Germinal center (tissue), 1 donor: ENCODE results near the gene AMDHD2.
A peak's percentile ranks its signal among the peaks of the same experiment; 100 is the strongest.

Source experiments
- DNase-seq: peaks from one replicate; pipeline ENCODE4 v3.0.0; 2012; ENCODE audit warnings: mixed read lengths, low spot score

The AMDHD2 gene

DNA sequence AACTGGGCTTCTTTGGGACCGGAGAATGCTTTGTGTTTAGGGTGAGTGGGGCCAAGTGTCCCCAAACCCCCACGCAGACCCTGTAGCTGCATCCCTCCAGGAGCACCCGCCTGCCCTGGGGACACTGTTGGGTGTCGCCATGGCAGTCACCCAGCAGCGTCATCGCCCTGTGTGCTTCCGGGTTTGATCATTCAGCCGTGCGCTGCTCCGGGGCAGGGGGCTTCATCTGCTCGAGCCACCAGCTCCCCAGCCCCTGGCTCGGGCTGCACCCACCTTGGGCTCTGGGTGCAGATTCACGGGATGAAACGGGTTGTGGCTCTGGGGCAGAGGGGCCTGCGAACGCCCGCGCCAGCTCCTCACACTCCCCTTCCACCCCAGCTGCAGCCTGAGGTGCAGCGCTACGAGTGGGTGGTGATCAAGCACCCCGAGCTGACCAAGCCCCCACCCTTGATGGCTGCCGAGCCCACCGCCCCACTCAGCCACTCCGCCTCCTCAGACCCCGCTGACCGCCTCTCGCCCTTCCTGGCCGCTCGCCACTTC is 20.2 kb upstream of the AMDHD2 start:
- DNase-seq: no peak

DNA sequence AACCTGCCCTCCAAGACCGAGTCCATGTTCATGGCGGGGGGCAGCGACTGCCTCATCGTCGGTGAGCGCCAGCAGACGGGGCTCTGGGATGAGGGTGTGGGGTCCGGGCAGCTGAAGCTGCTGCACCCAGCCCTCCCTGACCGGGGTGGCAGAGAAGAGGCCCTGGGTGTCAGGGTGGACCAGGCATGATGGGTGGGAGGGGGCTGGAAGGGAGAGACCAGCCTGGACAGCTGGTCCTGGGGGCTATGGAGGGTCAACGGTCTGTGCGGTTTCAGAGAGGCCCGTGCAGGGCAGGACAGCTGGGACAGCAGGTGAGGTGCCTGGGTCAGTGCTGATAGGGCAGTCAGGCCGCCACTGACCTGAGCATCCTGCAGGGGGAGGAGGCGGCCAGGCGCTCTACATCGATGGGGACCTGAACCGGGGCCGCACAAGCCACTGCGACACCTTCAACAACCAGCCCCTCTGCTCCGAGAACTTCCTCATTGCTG is 19.7 kb upstream of the AMDHD2 start:
- no peak for DNase-seq

DNA sequence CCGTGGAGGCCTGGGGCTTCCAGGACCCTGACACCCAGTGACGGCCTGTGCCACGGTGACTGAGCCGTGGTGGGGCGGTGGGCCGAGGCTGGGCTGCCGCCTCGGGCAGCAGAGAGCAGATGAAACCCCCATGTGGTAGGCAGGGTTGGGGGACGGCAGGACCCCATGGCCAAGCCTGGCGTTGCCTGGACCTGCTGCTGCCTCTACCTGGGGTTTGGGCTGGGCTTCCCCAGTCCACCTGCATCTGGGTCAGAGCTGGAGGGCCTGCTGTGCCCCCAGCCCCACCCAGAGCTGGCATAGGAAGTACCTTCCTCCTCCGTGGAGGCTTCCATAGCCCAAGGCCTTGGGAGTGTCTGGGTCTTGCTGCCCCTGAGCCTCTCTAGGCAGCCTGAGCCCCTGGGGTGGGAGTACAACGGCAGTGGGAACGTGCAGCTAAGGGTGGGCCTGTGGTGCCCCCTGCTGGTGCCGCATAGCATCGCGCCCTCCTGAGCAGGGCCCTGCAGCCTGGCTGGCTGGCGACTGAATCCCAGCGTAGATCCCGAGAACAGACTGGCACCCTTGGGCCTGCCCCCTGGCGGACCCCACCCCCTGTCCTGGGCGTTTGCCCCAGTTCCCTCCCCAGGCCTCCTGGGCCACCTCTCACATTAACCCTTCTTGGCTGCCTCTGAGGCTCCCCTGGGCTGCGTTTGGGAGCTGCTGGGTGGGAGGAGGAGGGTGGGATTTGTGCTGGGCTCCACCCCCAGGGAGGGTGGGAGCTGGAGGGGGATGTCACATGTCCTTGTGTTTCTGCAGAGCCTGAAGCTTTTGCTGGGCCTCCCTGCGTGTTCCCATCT is 19.0 kb upstream of the AMDHD2 start:
- DNase-seq: peak; percentile 82

DNA sequence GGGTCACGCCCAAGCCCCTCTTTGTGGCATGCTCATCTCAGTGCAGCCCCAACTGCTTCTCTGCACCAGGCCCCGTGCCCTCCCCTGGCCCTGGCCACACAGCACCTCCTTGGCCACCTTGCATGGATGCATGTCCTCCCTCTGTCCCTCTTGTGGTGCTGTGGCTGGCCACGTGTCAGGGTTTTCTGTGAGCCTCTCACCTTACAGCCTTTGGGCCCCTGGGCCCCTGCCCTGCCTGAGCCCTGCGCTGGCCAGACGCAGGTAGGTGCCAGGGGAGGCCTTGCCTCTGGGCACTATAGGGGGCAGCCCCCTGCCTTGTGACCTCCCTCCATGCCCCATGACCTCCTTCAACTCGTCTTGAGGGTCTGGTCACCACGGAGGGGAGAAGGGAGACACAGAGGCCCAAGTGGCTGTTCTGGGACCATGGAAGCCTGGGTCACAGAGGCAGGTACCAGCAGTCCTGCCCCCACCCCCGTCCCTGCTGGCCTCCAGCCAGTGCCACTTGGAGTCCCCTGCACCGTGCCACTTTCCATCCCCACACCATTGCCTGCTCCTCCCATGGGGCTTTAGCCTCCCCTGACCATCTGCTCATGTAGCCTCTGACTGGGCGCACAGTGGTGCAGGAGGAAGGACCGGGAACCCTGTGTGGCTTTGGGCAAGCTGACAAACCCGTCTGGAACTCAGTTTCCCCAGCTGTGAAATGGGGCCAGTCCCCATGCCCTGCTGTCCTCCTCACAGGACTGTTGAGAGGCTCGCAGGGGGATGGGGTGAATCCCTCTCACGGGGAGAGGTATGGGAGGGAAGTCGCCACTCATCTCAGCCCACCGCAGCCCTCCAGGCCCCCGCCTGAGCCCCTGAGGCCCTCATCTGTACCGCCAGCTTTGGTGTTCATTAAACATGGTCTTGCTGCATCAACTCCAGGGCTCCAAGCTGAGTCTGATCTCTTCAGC is 17.9 kb upstream of the AMDHD2 start:
- DNase-seq: no peak

DNA sequence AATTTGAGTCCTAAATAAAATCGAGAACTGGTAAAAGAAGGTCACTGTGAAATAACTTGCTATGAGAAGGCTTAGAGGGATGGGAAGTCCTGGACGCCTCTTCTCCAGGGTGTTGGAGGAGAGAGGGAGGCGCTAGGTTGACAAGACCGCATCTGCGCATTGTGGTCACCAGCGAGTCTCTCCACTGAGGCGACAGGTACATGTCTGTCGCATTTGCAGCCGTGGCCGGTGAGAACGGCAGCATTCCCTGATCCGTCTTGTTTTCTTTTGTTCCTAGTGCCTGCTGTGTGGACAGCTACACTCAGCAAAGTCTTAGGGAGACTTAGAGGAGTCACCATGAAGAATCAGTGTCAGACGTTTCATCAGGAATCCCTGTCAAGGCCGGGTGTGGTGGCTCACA is 14.5 kb upstream of the AMDHD2 start:
- no peak for DNase-seq

DNA sequence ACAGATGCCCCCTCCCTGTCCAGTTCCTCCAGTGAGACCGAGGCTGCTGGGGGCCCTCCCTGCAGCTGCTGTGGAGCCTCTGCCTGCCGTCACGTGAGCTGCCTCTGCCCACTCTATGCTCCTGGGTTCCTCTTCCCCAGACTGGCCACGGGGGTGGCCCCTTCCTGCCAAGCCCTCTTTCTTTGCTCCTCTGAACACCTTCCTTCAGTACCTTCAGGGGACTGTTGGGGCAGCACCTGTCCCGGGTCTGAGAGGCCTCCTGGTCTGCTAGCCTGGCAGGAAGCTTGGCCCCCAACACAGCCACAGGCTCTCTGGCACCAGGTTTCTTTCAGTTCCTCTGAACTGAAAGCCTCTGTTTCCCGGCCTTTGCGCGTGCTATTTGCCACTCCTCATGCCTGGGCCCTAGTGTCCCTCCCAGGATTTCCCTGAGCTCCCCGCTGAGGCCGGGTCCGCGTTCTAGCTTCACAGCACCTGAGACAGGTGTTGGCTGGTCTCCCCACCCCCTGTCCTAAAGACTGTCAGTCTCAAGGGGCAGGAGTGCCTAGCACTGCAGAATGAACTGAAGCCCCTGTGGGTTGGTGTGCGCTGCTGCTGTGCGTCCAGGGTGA is 13.0 kb upstream of the AMDHD2 start:
- peak; percentile 82 for DNase-seq

DNA sequence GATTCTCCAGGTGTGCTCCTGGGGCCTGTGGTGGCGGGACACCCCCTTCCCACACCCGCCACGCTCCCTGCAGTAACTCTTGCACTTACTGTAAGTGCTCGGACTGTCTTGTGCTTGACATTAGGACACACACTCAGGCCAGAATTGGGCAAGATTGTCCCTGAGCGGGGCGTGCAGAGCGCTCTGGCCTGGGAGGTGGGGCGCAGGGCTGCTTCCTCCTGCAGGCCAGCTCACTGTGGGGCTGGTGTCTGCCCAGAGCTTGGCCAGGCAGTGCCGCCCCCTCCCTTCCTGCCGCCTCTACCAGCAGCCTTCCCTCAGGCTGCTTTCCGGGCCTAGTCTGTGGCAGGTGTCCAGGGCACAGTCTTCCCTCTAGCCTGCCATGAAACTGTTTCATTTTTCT is 12.5 kb upstream of the AMDHD2 start:
- DNase-seq: no peak

DNA sequence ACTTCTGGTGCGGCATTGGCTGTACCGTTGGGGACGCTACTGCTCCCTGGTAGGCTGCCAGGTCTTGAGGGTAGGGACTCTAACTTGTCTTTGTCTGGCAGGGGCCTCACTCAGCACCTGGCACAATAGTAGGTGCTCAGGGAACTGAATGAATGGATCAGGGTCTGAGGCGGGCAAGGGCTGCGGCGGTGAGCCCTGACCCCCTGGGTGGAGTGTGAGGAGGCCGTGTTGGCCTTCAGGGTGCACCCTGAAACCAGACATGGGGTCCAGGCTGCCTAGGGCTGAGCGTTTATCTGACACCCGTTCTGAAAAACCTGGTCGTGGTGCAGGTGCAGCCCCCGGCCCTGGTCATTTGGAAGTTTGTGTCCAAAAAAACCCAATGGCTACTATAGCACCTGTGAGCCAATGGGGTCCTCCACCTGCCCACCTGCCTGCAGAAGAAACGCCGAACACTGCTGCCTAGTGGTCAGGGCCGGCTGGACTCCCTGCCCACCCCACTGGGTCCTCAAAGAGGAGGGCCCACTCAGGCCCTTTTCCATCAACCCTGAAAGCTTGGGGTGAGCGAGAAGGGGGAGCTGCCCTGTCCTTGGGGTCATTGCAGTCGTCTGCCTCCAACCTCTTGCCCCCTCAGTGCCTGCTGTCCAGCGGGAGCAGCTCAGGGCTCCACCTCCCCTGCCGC is 11.3 kb upstream of the AMDHD2 start:
- no peak for DNase-seq

DNA sequence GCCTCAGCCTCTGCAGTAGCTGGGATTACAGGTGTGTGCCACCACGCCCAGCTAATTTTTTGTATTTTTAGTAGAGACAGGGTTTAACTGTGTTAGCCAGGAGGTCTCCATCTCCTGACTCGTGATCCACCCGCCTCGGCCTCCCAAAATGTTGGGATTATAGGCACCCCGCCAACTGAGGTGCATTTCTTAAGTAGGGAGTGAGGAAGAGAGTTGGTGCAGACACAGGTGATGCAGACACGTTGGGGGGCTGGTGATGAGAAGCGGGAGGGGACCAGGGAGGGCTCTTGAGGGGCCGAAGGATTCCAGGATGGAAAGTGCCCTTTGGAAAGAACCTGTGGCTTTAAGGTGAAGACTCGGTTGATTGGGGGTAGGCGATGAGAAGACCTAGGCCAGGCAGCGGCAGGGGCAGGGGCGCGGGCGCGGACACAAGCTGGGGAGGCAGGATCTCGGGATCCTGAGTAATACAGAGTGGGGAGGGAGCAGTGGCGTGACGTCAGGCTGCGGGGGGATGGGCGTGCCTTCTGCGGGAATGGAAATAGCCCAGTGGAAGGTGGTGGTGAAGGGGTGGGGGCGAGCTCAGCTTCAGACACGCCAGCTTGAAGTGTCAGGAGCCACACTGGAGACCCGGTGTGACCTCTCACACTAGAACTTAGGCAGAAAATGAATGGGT is 8.9 kb upstream of the AMDHD2 start:
- DNase-seq: no peak

DNA sequence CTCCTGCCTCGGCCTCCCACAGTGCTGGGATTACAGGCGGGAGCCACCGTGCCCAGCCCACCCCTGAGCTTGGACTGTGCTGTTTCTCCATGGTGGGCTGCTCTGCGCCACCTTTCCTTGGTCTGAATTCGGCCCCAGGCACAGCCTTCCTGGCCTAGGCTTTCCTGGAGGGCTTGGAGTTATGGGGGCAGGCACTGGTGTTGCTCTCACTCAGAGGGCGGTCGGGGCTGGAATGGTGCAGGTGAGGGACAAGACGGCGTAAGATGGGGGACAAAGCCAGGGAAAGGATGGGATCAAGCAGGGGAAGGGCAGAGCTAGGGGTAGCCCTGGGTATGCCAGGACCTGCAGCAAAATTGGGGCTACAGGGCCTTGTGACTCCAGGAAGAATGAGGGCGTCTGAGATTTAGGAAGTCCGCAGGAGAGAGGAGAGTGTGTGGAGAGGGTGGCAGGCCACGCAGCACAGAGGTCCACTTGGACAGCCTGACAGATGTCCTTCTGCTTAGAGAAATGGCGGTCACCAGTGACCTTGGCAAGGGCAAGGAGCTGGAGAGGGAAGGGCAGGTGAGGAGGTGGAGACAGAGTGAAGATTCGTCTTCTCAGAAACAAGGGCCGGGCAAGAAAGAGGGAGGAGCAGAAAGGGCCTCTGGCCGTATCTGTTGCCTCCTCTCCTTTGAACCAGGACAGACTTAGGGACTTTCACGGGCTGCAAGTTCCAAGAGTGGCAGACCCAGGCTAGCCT is 8.0 kb upstream of the AMDHD2 start:
- no peak for DNase-seq

DNA sequence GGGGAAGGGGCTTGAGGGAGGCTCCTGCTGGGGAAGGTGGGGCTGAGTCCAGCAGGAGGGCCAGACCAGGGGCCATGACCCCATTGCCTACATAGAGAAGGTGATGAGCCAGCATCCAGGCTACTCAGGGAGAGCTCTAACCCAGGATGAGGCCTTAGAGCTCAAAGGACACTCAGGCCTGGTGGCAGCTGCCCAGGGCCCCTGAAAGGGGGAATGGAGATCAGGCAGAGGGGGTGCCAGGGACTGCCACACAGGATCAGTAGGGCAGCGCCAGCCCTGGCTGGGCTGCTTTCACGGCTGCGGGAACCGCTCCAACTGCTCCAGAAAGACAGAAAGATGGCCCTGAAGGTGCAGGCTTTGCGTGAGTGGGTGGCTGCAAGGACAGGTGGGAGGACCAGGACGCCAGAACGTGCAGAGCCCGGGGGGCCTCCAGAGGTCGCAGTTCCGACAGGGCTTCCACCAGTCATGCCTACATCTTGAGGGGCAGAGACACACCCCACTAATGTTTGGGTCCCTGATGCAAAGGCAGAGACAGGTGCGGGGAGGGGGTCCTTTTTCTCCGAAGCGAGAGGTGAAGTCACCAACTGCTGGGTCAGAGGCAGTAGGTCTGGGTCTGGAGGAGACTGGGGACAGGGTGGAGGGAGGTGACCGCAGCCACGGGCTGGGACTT is 7.3 kb upstream of the AMDHD2 start:
- DNase-seq: peak; percentile 59

DNA sequence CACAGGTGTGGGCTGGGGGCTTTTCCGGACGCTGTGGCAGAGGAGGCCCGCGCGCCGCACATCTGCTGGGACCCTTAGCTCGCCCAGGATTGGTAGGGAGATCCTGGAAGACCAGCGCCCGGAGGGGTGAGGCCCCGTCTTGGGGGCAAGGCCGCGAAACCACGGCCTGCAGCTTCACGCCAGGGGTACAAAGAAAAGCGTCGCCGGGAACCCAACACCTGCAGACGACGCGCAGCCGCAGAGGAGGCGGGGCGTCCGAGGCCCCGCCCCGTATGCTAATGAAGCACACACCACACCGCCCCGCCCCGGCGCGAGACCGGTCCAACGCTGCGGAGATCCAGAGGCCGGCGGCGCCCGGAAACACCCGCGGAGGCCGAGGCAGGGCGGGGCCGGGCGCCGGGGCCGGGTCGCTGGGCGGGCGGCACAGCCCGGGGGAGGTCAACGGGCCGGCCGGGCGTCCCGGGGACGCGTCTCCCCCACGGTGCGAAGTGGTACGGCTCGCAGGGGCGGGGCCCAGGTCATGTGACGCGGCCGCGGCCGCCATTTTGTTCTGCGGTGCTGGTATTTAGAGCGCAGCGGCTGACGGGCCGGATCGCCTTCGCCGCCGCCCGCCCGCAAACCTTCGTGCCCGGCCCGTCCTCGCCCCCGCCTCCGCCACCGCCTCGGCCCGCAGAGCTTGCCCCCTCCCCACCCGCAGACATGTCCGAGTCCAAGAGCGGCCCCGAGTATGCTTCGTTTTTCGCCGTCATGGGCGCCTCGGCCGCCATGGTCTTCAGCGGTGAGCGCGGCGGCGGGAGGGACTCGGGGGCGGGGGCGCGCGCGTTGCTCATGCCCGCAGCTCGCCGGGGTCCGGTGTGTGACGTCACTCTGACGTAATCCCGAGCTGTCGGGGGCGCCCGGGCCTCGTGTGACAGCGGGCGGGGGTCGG is 6.5 kb upstream of the AMDHD2 start, which contains the start of gene ATP6V0C:
Gene ATP6V0C, plus strand, starts transcription at position 548 of the 928 bp plus-strand sequence. Its CDS starts 152 bp downstream, at position 700.
- DNase-seq: peak; percentile 96

DNA sequence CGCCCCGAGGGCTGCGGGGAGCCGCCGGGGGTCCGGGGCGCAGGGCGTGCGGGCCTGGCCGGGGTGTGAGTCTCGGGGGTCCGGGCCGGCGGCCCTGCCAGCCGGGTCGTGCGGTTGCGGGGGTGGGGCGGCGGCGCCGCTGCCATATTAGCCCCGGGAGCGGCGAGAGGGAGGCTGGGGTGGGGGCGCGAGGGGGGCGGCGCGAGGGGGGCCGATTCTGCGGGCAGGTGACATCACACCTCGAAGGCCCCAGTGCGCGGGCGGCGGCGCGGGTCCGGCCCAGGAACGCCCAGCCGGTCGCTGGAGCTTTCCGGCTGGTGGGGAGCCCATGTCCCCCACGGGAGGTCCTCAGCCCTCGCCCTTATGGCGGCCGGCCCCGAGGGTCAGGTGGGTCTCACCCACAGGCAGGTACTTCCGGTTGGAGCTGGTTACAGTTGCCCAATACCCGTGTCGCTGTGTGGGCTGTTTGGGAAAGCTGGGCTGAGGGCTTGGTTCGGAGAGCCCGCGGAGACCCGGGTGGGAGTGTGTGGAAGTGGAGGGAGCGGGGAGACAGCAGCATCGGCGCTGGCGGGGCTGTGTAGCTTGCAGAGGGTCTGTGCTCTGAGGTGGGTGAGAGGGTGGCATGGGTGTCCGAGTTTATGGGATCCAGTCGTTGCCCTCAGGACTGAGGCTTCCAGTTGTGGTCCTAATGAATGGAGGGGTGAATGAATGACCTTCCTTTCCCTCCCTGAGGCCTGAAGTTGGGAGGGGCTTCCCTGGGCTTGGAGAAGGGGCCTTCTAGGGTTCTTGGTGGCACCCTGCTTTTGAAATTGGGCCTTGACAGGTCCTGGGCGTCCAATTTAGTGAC is 5.6 kb upstream of the AMDHD2 start:
- DNase-seq: peak; percentile 43

DNA sequence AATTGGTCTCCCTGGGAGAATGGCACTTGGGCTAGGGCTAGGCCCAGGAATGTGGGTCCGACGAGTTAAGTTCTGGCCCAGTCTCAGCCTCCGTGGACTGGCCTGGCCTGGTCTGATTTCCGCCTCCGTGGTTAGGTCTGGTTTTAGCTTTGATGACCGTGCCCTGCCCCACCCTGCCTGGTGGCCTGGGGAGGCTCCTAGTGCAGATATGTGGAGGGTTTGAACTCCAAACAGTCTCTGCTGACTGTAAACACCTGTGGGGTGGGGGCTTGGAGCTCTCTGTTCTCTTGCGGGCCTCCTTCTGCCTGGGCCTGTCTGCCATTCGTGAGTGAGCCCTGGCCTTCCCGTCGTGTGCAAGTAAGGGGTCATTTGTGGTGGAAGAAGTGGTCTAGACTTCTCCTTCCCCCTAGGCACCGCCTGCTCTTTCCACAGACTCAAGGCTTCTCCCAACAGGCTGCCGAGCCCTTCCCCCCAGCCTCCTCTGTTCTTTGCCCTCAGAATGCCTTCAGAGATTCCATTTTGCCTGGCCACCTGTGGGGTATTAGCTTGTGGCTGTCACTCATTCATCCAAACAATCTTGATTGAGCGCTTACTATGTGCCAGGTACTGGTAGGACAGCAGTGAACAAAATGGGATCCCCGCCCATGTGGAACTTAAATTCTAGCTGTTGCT is 4.9 kb upstream of the AMDHD2 start:
- DNase-seq: no peak

DNA sequence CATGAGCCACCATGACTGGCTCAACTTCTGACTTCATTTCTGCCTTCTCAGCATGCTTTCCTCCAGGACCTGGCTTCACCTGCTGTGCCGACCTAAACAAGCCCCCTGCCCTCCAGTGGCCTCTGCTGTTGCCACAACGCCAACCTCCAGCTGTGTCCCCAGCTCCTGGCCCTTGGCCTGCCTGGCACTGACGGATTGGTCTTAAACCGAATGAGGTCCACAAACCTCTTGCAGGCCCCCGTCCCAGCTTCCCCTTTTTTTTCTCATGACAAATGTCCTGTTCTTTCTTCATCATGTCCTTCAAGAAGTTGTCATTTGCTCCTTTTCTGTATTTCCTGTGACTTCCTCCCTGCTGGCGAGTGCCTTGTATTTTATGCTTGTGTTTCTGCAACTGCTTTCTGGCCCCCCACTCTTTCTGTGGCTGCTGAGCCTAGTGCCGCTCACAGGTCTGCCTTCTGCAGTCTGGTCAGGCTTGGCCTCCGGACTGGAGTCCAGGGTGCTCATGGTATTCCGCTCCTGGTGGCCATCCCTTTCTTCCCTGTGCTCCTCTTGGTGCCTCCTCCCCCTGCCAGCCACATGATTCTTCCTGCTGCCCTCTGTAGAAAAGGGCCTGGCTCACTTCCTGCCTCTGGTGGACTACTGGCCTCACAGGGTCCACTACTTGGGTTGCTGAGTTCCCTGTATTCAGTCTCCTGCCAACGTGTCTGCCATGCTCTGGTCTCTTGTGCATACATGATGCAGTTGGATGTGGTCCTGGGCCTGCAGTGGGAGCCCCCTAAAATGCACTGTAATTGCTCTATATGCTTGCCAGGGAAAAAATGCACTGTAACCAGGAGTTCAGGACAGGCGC is 3.6 kb upstream of the AMDHD2 start:
- DNase-seq: no peak
